GM18511 (cell line): Measurements from ENCODE around the gene SPDYE2B.
"Not testable (repeated sequence)": the region's sequence is repeated elsewhere in the genome, so short reads cannot be mapped to it uniquely, and the experiment has no call there.

Experiments
- ATAC-seq: cut with Tn5 transposase; IDR thresholded peaks from one replicate; pipeline ENCODE4 v1.9.1; 2021; ENCODE audit warnings: mild to moderate bottlenecking, moderate library complexity; ENCODE audit not compliant: unreplicated experiment

The SPDYE2B gene

GRCh38 chr7:102649924-102650323 is at the start of gene SPDYE2B:
TSS of gene SPDYE2B (plus strand) at chr7:102650319. CDS start at chr7:102652349, 2,030 bp downstream.
- not testable (repeated sequence) for ATAC-seq

GRCh38 chr7:102602317-102602716 is 47.8 kb upstream of the SPDYE2B start:
- ATAC-seq = not testable (repeated sequence)

GRCh38 chr7:102604431-102605145 is 45.5 kb upstream of the SPDYE2B start:
- not testable (repeated sequence) for ATAC-seq

GRCh38 chr7:102606848-102607247 is 43.3 kb upstream of the SPDYE2B start:
- not testable (repeated sequence) for ATAC-seq

GRCh38 chr7:102609734-102610133 is 40.4 kb upstream of the SPDYE2B start:
- not testable (repeated sequence) for ATAC-seq

GRCh38 chr7:102610441-102610840 is 39.7 kb upstream of the SPDYE2B start:
- not testable (repeated sequence) for ATAC-seq

- ATAC-seq = peak; percentile 40
Measured at GRCh38 chr7:102611013-102611674, 39.0 kb upstream of the SPDYE2B start.

DNA sequence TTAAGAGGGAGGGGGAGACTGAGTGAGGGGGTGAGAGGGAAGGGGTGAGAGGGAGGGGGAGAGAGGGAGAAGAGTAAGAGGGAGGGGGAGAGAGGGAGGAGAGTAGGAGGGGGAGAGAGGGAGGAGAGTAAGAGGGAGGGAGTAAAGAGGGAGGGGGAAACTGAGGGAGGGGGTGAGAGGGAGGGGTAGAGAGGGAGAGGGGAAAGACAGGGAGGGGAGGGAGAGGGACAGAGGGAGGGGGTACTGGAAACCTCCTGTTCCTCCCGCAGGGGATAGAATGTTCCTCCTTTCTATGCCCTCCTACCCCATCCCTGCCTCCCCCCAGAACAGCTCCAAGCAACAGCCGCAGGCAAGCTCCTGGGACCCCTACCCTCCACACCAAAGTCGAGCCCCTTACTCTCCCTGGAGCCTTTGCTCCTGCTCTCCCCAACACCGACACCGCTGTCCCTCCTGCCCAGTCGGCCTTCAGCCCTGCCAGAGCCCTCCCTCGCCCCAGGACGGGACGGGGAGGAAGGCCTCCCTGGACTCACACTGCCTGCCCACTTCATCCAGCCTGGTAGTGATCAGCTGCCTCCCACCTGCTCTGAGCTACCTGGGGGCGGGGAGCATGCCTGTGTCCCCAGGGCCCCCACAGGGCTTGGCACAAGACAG is 38.3 kb upstream of the SPDYE2B start:
- not testable (repeated sequence) for ATAC-seq

GRCh38 chr7:102613575-102614345 is 36.4 kb upstream of the SPDYE2B start:
- ATAC-seq = peak; percentile 70

DNA sequence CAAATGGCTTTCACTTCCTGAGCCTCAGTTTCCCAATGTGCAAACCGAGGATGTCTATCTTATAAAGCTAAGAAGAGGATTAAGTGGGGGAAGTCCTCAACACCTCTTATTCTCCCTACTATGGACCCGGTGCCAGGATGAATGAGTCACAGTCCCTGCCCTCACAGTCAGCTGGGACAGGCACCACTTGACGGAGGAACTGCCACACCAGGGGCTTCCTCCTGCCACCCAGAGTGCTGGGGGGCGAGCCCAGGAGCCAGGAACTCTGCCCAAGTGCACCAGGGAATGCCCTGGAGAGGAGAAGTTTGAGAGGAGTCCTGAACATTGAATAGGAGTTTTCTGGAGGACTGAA is 35.8 kb upstream of the SPDYE2B start:
- ATAC-seq = peak; percentile 30

DNA sequence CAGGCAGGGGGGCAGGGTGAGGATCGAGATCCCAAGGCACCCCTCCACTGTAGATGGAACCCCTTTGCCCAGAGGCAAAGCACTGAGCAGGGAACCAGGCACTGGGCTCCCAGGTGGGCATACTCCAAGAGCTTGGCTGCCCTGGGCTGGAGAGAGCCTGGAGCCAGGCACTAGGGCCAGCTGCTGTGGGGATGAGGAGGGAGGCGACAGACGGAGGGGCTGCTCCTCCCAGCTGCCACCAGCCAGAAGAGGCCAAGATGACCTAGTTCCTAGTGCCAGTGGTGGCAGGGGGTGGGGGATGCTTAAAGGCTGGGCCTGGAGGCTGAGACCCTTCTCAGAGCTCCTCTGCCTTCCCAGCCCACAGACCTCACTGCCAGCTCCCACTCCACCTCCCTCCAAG is 35.2 kb upstream of the SPDYE2B start:
- not testable (repeated sequence) for ATAC-seq

- ATAC-seq = not testable (repeated sequence)
Measured at GRCh38 chr7:102615930-102616329, 34.2 kb upstream of the SPDYE2B start.

- peak; percentile 65 for ATAC-seq
Measured at GRCh38 chr7:102616507-102617125, 33.5 kb upstream of the SPDYE2B start, which contains the start of gene RASA4. TSS of gene RASA4 (minus strand) at chr7:102616756. CDS start at chr7:102616689, 67 bp downstream.

DNA sequence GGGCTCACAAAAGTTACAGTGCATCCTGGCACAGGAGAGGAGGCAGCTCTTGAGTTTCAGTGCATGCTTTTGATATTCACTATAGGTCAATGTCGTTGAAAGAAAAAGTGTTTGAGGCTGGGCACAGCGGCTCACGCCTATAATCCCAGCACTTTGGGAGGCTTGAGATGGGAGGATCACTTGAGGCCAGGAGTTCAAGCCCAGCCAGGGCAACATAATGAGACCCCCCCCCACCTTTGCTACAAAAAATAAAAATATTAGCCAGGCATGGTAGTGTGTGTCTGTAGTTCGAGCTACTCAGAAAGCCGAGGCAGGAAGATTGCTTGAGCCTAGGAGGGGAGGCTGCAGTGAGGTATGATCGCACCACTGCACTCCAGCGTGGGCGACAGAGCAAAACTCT is 32.0 kb upstream of the SPDYE2B start:
- ATAC-seq = not testable (repeated sequence)

DNA sequence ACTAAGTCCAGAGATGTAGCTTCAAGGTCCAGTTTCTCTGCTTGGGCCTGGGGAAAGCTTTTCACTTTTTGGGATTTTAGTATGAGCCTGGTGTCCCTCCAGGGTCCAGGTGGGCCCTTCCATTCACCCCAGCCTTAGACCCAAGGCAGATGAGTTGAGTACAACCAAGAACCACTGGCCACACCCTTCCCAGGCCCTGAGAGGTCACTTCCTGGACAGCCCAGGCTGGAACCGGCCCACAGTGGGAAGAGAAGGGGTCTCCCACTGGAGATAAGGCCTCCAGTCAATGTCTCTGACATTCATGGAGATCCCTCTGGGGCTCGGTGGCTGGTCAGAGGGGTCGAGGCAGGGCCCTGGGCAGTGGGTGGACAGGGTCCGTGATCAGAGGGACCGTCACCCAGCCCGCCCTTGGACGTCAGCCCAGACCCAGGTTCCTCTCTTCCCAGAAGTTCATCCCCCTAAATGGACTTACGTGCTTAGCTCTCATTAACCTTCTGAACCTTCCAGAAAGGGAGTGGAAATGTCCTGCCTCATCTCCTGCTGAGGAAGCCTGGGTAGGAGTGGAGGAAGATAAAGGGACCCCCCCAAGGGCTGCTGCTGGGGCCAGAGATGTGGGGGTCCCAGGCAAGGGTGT is 22.7 kb upstream of the SPDYE2B start:
- not testable (repeated sequence) for ATAC-seq

GRCh38 chr7:102630622-102631021 is 19.5 kb upstream of the SPDYE2B start:
- not testable (repeated sequence) for ATAC-seq

- not testable (repeated sequence) for ATAC-seq
Measured at GRCh38 chr7:102634299-102634698, 15.8 kb upstream of the SPDYE2B start.

- ATAC-seq = not testable (repeated sequence)
Measured at GRCh38 chr7:102635354-102635753, 14.8 kb upstream of the SPDYE2B start.

DNA sequence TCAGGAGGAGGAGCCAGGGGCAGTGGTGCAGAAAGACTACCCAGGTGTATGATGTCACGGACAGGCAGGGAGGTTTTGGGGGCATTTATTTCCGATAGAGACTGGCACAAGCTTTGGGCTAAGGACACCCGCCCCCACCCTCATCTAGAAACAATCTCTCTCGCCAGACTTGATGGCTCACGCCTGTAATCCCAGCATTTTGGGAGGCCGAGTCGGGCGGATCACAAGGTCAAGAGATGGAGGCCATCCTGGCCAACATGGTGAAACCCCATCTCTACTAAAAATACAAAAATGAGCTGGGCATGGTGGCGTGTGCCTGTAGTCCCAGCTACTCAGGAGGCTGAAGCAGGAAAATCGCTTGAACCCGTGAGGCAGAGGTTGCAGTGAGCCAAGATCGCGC is 13.2 kb upstream of the SPDYE2B start:
- ATAC-seq = not testable (repeated sequence)

DNA sequence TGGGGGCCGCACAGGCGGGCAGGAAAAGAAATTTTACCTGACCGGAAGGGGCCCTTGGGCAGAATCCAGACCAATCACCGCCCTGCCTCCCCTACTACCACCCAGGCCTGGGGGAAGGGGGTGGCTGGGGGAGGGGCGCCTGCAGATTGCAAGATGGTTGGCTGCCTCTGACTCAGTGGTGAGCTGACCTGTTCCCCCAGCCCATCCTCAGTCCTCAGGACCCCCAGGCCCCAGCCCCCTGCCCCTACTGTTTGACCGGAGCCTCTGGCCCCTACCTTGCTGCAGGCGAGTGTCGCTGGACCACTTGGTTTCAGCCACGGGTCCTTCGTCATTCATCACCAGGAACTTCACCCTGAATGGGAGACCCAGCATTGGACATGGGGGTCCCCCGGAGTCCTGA is 11.3 kb upstream of the SPDYE2B start:
- not testable (repeated sequence) for ATAC-seq
